Upper lobe of left lung (tissue), 4 donors: Measurements from ENCODE around the gene ANKS4B.

Source experiments
- EP300 ChIP-seq, 4 donors: sonication (generic); formaldehyde crosslinking; IDR thresholded peaks; one replicate each; pipeline ENCODE4 v1.5.1; 2017; ENCODE audit warnings: antibody characterized with exemption in 4 of 4, control low read depth in 2 of 4
- POLR2A ChIP-seq, 4 donors: fragments of 450-650 bp; IDR thresholded peaks; one replicate each; pipeline ENCODE4 v1.5.1; 2016 to 2017; ENCODE audit warnings: antibody characterized with exemption in 4 of 4, mild to moderate bottlenecking in 2 of 4
- POLR2AphosphoS5 ChIP-seq, 2 donors: sonication (generic); formaldehyde crosslinking; IDR thresholded peaks; one replicate each; pipeline ENCODE4 v1.5.1; 2017; ENCODE audit warnings: antibody characterized with exemption in 2 of 2
- TF ChIP-seq, protein P1 (sequence below), 6 experiments: fragments of 450-650 bp in 4 of 6; fragments of 200-600 bp in 2 of 6; sonication (generic) in 2 of 6; IDR thresholded peaks; one replicate each; pipeline ENCODE4 v1.5.1; 2016 to 2019; ENCODE audit warnings: antibody characterized with exemption in 6 of 6

- TF ChIP-seq POLR2A (IDR thresholded peaks at IDR 0.05) (no peak), EP300 (IDR thresholded peaks at IDR 0.05) (no peak), POLR2AphosphoS5 (IDR thresholded peaks at IDR 0.05) (no peak)
- TF ChIP-seq, protein P1, sequence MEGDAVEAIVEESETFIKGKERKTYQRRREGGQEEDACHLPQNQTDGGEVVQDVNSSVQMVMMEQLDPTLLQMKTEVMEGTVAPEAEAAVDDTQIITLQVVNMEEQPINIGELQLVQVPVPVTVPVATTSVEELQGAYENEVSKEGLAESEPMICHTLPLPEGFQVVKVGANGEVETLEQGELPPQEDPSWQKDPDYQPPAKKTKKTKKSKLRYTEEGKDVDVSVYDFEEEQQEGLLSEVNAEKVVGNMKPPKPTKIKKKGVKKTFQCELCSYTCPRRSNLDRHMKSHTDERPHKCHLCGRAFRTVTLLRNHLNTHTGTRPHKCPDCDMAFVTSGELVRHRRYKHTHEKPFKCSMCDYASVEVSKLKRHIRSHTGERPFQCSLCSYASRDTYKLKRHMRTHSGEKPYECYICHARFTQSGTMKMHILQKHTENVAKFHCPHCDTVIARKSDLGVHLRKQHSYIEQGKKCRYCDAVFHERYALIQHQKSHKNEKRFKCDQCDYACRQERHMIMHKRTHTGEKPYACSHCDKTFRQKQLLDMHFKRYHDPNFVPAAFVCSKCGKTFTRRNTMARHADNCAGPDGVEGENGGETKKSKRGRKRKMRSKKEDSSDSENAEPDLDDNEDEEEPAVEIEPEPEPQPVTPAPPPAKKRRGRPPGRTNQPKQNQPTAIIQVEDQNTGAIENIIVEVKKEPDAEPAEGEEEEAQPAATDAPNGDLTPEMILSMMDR (IDR thresholded peaks at IDR 0.05) = no peak
These were observed 1.7 kb downstream of the ANKS4B start for GRCh38 chr16:21235199-21235585.
